ENCODE data around the gene ART4. TPM values are rescaled to one million over a fixed set of nuclear protein-coding genes. Genes with fewer than 3 reads are reported as not detected.

ART4 gene
- total RNA-seq (not detected), polyA plus RNA-seq (not detected)

- Mint-ChIP-seq H3K4me3 (no peak within 1 kb of the TSS), H3K9me3 (no peaks in the 10 kb centered on the region), H3K27me3 (peaks cover 13% of the 10 kb centered on the region), H3K36me3 (no peaks in the 10 kb centered on the region), H3K4me1 (peaks cover 0 to 7% (median 3%) of the 10 kb centered on the region in 4 donors), H3K27ac (peak within 1 kb of the TSS in 2 of 3 donors; percentile 7 to 22)
- no peaks in the 10 kb centered on the region for H3K4me1 ChIP-seq (ENCODE audit: control insufficient read depth, insufficient read depth, low read length, poor library complexity, severe bottlenecking)
- H3K9me3 ChIP-seq (ENCODE audit: control insufficient read depth in 2 of 2, low read length in 2 of 2), result no peaks in the 10 kb centered on the region
- no peaks in the 10 kb centered on the region for H3K36me3 ChIP-seq (ENCODE audit: control insufficient read depth, insufficient read depth, low read length)
- no peak for ATAC-seq (ENCODE audit: low read depth in 2 of 2)
- DNase-seq, result no peak
- peaks cover 2% of the 10 kb centered on the region for H3K27me3 ChIP-seq (ENCODE audit: control insufficient read depth, insufficient read depth, low read length)
- H3K4me3 ChIP-seq (ENCODE audit: low read depth, low read length), result no peak within 1 kb of the TSS
- H3K27ac ChIP-seq (ENCODE audit: insufficient read depth, low read length, poor library complexity, severe bottlenecking), result no peak within 1 kb of the TSS
Observed at GRCh38 chr12:14843425-14843887, at the start of gene ART4. Gene ART4, minus strand, starts transcription at chr12:14843526. Its CDS starts 413 bp downstream, at chr12:14843113.

- ATAC-seq (ENCODE audit: low read depth in 2 of 2), result no peak
- Histone ChIP-seq H3K36me3 (ENCODE audit: control insufficient read depth, insufficient read depth, low read length) (no peaks in the 10 kb centered on the region), H3K4me1 (ENCODE audit: control insufficient read depth, insufficient read depth, low read length, poor library complexity, severe bottlenecking) (no peaks in the 10 kb centered on the region), H3K27ac (ENCODE audit: insufficient read depth, low read length, poor library complexity, severe bottlenecking) (no peak overlapping the region), H3K4me3 (ENCODE audit: low read depth, low read length) (no peak overlapping the region), H3K27me3 (ENCODE audit: control insufficient read depth, insufficient read depth, low read length) (peaks cover 3% of the 10 kb centered on the region), H3K9me3 (ENCODE audit: control insufficient read depth in 2 of 2, low read length in 2 of 2) (no peaks in the 10 kb centered on the region)
- no peak for DNase-seq
- no peaks in the 10 kb centered on the region for H3K4me1 Mint-ChIP-seq
- no peak overlapping the region for H3K4me3 Mint-ChIP-seq
- no peaks in the 10 kb centered on the region for H3K36me3 Mint-ChIP-seq
- peaks cover 0 to 3% (median 0%) of the 10 kb centered on the region in 7 donors for H3K9me3 Mint-ChIP-seq
- H3K27ac Mint-ChIP-seq, result peak overlapping the region in 1 of 3 donors; percentile 68
- H3K27me3 Mint-ChIP-seq, result peaks cover 9% of the 10 kb centered on the region
Observed at GRCh38 chr12:14892726-14893505, 49.6 kb upstream of the ART4 start.

GRCh38 chr12:14890701-14891100, 47.4 kb upstream of the ART4 start:
- no peak overlapping the region for H3K27ac Mint-ChIP-seq

GRCh38 chr12:14886271-14886670, 42.9 kb upstream of the ART4 start:
- H3K27ac ChIP-seq (ENCODE audit: insufficient read depth, low read length, poor library complexity, severe bottlenecking), result no peak overlapping the region
- H3K4me3 ChIP-seq (ENCODE audit: low read depth, low read length), result no peak overlapping the region
- no peaks in the 10 kb centered on the region for H3K9me3 Mint-ChIP-seq
- H3K36me3 ChIP-seq (ENCODE audit: control insufficient read depth, insufficient read depth, low read length), result no peaks in the 10 kb centered on the region
- peaks cover 8% of the 10 kb centered on the region for H3K4me1 ChIP-seq (ENCODE audit: control insufficient read depth, insufficient read depth, low read length, poor library complexity, severe bottlenecking)
- peaks cover 3% of the 10 kb centered on the region for H3K27me3 ChIP-seq (ENCODE audit: control insufficient read depth, insufficient read depth, low read length)
- H3K4me3 Mint-ChIP-seq, result no peak overlapping the region
- H3K36me3 Mint-ChIP-seq, result peaks cover 3% of the 10 kb centered on the region
- H3K4me1 Mint-ChIP-seq, result peaks cover 7 to 29% (median 13%) of the 10 kb centered on the region in 4 donors
- peak overlapping the region in 1 of 3 donors; percentile 11 for H3K27ac Mint-ChIP-seq
- H3K9me3 ChIP-seq (ENCODE audit: control insufficient read depth in 2 of 2, low read length in 2 of 2), result no peaks in the 10 kb centered on the region
- peaks cover 32% of the 10 kb centered on the region for H3K27me3 Mint-ChIP-seq
- ATAC-seq (ENCODE audit: low read depth in 2 of 2) (no peak), DNase-seq (no peak)

More at GRCh38 chr12:14890701-14891100, 47.4 kb upstream of the ART4 start:
- Mint-ChIP-seq H3K27me3 (peaks cover 27% of the 10 kb centered on the region), H3K4me1 (peaks cover 0 to 9% (median 4%) of the 10 kb centered on the region in 4 donors), H3K36me3 (no peaks in the 10 kb centered on the region), H3K9me3 (peaks cover 0 to 3% (median 0%) of the 10 kb centered on the region in 7 donors), H3K4me3 (no peak overlapping the region)
- H3K36me3 ChIP-seq (ENCODE audit: control insufficient read depth, insufficient read depth, low read length), result no peaks in the 10 kb centered on the region
- H3K27me3 ChIP-seq (ENCODE audit: control insufficient read depth, insufficient read depth, low read length), result peaks cover 3% of the 10 kb centered on the region
- DNase-seq, result no peak
- H3K4me3 ChIP-seq (ENCODE audit: low read depth, low read length), result no peak overlapping the region
- no peak for ATAC-seq (ENCODE audit: low read depth in 2 of 2)
- no peaks in the 10 kb centered on the region for H3K4me1 ChIP-seq (ENCODE audit: control insufficient read depth, insufficient read depth, low read length, poor library complexity, severe bottlenecking)
- H3K9me3 ChIP-seq (ENCODE audit: control insufficient read depth in 2 of 2, low read length in 2 of 2), result no peaks in the 10 kb centered on the region
- no peak overlapping the region for H3K27ac ChIP-seq (ENCODE audit: insufficient read depth, low read length, poor library complexity, severe bottlenecking)

GRCh38 chr12:14885718-14886221, 42.4 kb upstream of the ART4 start, which contains the start of gene MGP:
Gene MGP, minus strand, starts transcription at chr12:14885854. Its CDS starts 63 bp downstream, at chr12:14885791.
- H3K27ac ChIP-seq (ENCODE audit: insufficient read depth, low read length, poor library complexity, severe bottlenecking), result no peak within 1 kb of the TSS
- Mint-ChIP-seq H3K9me3 (no peaks in the 10 kb centered on the region), H3K27me3 (peaks cover 32% of the 10 kb centered on the region)

GRCh38 chr12:14884458-14884878, 41.1 kb upstream of the ART4 start:
- no peaks in the 10 kb centered on the region for H3K9me3 ChIP-seq (ENCODE audit: control insufficient read depth in 2 of 2, low read length in 2 of 2)
- Mint-ChIP-seq H3K4me3 (peak overlapping the region; percentile 4 to 77 (median 63)), H3K36me3 (peaks cover 3% of the 10 kb centered on the region), H3K4me1 (peaks cover 18 to 46% (median 22%) of the 10 kb centered on the region in 4 donors), H3K27me3 (peaks cover 32% of the 10 kb centered on the region), H3K9me3 (peaks cover 0 to 5% (median 1%) of the 10 kb centered on the region in 7 donors), H3K27ac (peak overlapping the region in 2 of 3 donors; percentile 67 to 75)
- DNase-seq (peak; percentile 59 to 85 (median 84)), ATAC-seq (ENCODE audit: low read depth in 2 of 2) (peak; percentile 93 to 97)
- H3K4me3 ChIP-seq (ENCODE audit: low read depth, low read length), result peak overlapping the region; percentile 46
- H3K27me3 ChIP-seq (ENCODE audit: control insufficient read depth, insufficient read depth, low read length), result peaks cover 3% of the 10 kb centered on the region
- H3K27ac ChIP-seq (ENCODE audit: insufficient read depth, low read length, poor library complexity, severe bottlenecking), result no peak overlapping the region
- peaks cover 16% of the 10 kb centered on the region for H3K4me1 ChIP-seq (ENCODE audit: control insufficient read depth, insufficient read depth, low read length, poor library complexity, severe bottlenecking)
- H3K36me3 ChIP-seq (ENCODE audit: control insufficient read depth, insufficient read depth, low read length), result no peaks in the 10 kb centered on the region

More at GRCh38 chr12:14885718-14886221, 42.4 kb upstream of the ART4 start, which contains the start of gene MGP:
- Mint-ChIP-seq H3K4me1 (peaks cover 8 to 33% (median 16%) of the 10 kb centered on the region in 4 donors), H3K27ac (peak within 1 kb of the TSS; percentile 50 to 75 (median 67)), H3K36me3 (peaks cover 3% of the 10 kb centered on the region), H3K4me3 (peak within 1 kb of the TSS; percentile 4 to 77 (median 63))
- Histone ChIP-seq H3K36me3 (ENCODE audit: control insufficient read depth, insufficient read depth, low read length) (no peaks in the 10 kb centered on the region), H3K9me3 (ENCODE audit: control insufficient read depth in 2 of 2, low read length in 2 of 2) (no peaks in the 10 kb centered on the region), H3K4me3 (ENCODE audit: low read depth, low read length) (peak within 1 kb of the TSS; percentile 46), H3K4me1 (ENCODE audit: control insufficient read depth, insufficient read depth, low read length, poor library complexity, severe bottlenecking) (peaks cover 13% of the 10 kb centered on the region), H3K27me3 (ENCODE audit: control insufficient read depth, insufficient read depth, low read length) (peaks cover 3% of the 10 kb centered on the region)
- ATAC-seq (ENCODE audit: low read depth in 2 of 2), result no peak
- no peak for DNase-seq

GRCh38 chr12:14883686-14884085, 40.4 kb upstream of the ART4 start:
- no peak overlapping the region for H3K4me3 ChIP-seq (ENCODE audit: low read depth, low read length)
- H3K27ac ChIP-seq (ENCODE audit: insufficient read depth, low read length, poor library complexity, severe bottlenecking), result no peak overlapping the region
- Mint-ChIP-seq H3K4me1 (peaks cover 18 to 46% (median 22%) of the 10 kb centered on the region in 4 donors), H3K36me3 (peaks cover 3% of the 10 kb centered on the region), H3K27ac (no peak overlapping the region), H3K4me3 (no peak overlapping the region), H3K27me3 (peaks cover 30% of the 10 kb centered on the region), H3K9me3 (peaks cover 0 to 5% (median 1%) of the 10 kb centered on the region in 7 donors)
- no peak for DNase-seq
- no peak for ATAC-seq (ENCODE audit: low read depth in 2 of 2)
- H3K4me1 ChIP-seq (ENCODE audit: control insufficient read depth, insufficient read depth, low read length, poor library complexity, severe bottlenecking), result peaks cover 16% of the 10 kb centered on the region
- no peaks in the 10 kb centered on the region for H3K27me3 ChIP-seq (ENCODE audit: control insufficient read depth, insufficient read depth, low read length)
- no peaks in the 10 kb centered on the region for H3K36me3 ChIP-seq (ENCODE audit: control insufficient read depth, insufficient read depth, low read length)
- no peaks in the 10 kb centered on the region for H3K9me3 ChIP-seq (ENCODE audit: control insufficient read depth in 2 of 2, low read length in 2 of 2)
